DND-41 (cell line): ENCODE data around the gene RNF130.

Experiments
- ATAC-seq: fragments of 200-7000 bp; cut with Tn5 transposase; 3 replicates; pipeline ENCODE4 v1.9.1; 2021; ENCODE audit warnings: low read depth; ENCODE audit not compliant: insufficient read depth
- DNase-seq: peaks from one replicate; pipeline ENCODE4 v3.0.0-alpha.2; 2020
- H2AFZ ChIP-seq: 2 replicates; pipeline ENCODE4 v1.6.0; 2012; ENCODE audit warnings: low read depth, low read length
- H3K27ac ChIP-seq: 2 replicates; pipeline ENCODE4 v1.5.1; 2012; ENCODE audit warnings: low read length, inconsistent platforms
- H3K27me3 ChIP-seq: fragments of 200-600 bp; sonication (generic); 2 replicates; pipeline ENCODE4 v1.6.0; 2012; ENCODE audit warnings: low read length, mild to moderate bottlenecking, inconsistent platforms; ENCODE audit not compliant: insufficient read depth, poor library complexity
- H3K36me3 ChIP-seq: 2 replicates; pipeline ENCODE4 v1.5.1; 2012; ENCODE audit warnings: low read length, inconsistent platforms; ENCODE audit not compliant: insufficient read depth
- H3K4me1 ChIP-seq: 2 replicates; pipeline ENCODE4 v1.5.1; 2012; ENCODE audit warnings: mild to moderate bottlenecking, low read length; ENCODE audit not compliant: insufficient read depth
- H3K4me2 ChIP-seq: 2 replicates; pipeline ENCODE4 v1.6.0; 2012; ENCODE audit warnings: mild to moderate bottlenecking, moderate library complexity, low read length, inconsistent platforms; ENCODE audit not compliant: insufficient read depth
- H3K4me3 ChIP-seq, 2 experiments: fragments of 200-600 bp in 1 of 2; shearing (Covaris generic) in 1 of 2; 2 replicates each; pipeline ENCODE4 v1.5.1; 2012 to 2016; ENCODE audit warnings: inconsistent platforms in 2 of 2, low read length in 2 of 2, mild to moderate bottlenecking in 2 of 2, low read depth in 1 of 2, moderate library complexity in 1 of 2
- H3K79me2 ChIP-seq: 2 replicates; pipeline ENCODE4 v1.6.0; 2012; ENCODE audit warnings: low read length, inconsistent platforms; ENCODE audit not compliant: insufficient read depth
- H3K9ac ChIP-seq: 2 replicates; pipeline ENCODE4 v1.6.0; 2012; ENCODE audit warnings: low read depth, mild to moderate bottlenecking, inconsistent platforms, low read length, moderate library complexity
- H3K9me3 ChIP-seq: 2 replicates; pipeline ENCODE4 v1.5.1; 2012; ENCODE audit warnings: low read length, moderate library complexity, mild to moderate bottlenecking, inconsistent platforms; ENCODE audit not compliant: insufficient read depth, severe bottlenecking
- H4K20me1 ChIP-seq: 2 replicates; pipeline ENCODE4 v1.6.0; 2012; ENCODE audit warnings: low read length; ENCODE audit not compliant: insufficient read depth
- CTCF ChIP-seq: IDR thresholded peaks from 2 replicates; pipeline ENCODE4 v1.5.1; 2012; ENCODE audit warnings: borderline replicate concordance, low read length, moderate library complexity, mild to moderate bottlenecking; ENCODE audit not compliant: poor library complexity, severe bottlenecking; ENCODE audit errors: extremely low read depth
- EZH2 ChIP-seq: IDR thresholded peaks from 3 replicates; pipeline ENCODE4 v1.6.1; 2012; ENCODE audit warnings: borderline replicate concordance, low read depth, mild to moderate bottlenecking, moderate library complexity, low read length, inconsistent platforms; ENCODE audit not compliant: severe bottlenecking

The RNF130 gene

GRCh38 chr5:180109920-180110319, 38.4 kb upstream of the RNF130 start:
- no peak overlapping the region for H3K27ac ChIP-seq
- no peak overlapping the region for H2AFZ ChIP-seq
- H3K27me3 ChIP-seq, result no peaks in the 10 kb centered on the region
- H4K20me1 ChIP-seq, result no peaks in the 10 kb centered on the region
- no peak for TF ChIP-seq CTCF
- TF ChIP-seq EZH2, result no peak
- peaks cover 7% of the 10 kb centered on the region for H3K9me3 ChIP-seq
- no peak overlapping the region for H3K4me2 ChIP-seq
- H3K79me2 ChIP-seq, result no peaks in the 10 kb centered on the region
- DNase-seq (no peak), ATAC-seq (no peak)
- no peaks in the 10 kb centered on the region for H3K4me1 ChIP-seq
- H3K4me3 ChIP-seq, result no peak overlapping the region
- no peak overlapping the region for H3K9ac ChIP-seq
- H3K36me3 ChIP-seq, result no peaks in the 10 kb centered on the region

GRCh38 chr5:180107005-180107404, 35.4 kb upstream of the RNF130 start:
- H3K9me3 ChIP-seq, result peaks cover 7% of the 10 kb centered on the region
- H3K27ac ChIP-seq, result no peak overlapping the region
- H3K4me3 ChIP-seq, result no peak overlapping the region
- H3K4me2 ChIP-seq, result no peak overlapping the region
- H4K20me1 ChIP-seq, result no peaks in the 10 kb centered on the region
- no peaks in the 10 kb centered on the region for H3K79me2 ChIP-seq
- no peaks in the 10 kb centered on the region for H3K4me1 ChIP-seq
- DNase-seq, result no peak
- TF ChIP-seq CTCF, result no peak
- no peak for TF ChIP-seq EZH2
- H3K9ac ChIP-seq, result no peak overlapping the region
- H2AFZ ChIP-seq, result no peak overlapping the region
- no peaks in the 10 kb centered on the region for H3K36me3 ChIP-seq
- H3K27me3 ChIP-seq, result no peaks in the 10 kb centered on the region
- ATAC-seq, result no peak

- Histone ChIP-seq H3K27me3 (no peaks in the 10 kb centered on the region), H2AFZ (no peak overlapping the region), H3K9me3 (peaks cover 7% of the 10 kb centered on the region), H3K27ac (no peak overlapping the region), H3K4me3 (no peak overlapping the region), H3K4me2 (no peak overlapping the region), H3K36me3 (no peaks in the 10 kb centered on the region), H3K9ac (no peak overlapping the region), H3K4me1 (no peaks in the 10 kb centered on the region), H4K20me1 (no peaks in the 10 kb centered on the region), H3K79me2 (no peaks in the 10 kb centered on the region)
- no peak for ATAC-seq
- TF ChIP-seq EZH2 (no peak), CTCF (no peak)
- no peak for DNase-seq
These were observed 34.3 kb upstream of the RNF130 start for GRCh38 chr5:180105827-180106312.

GRCh38 chr5:180104168-180104530, 32.6 kb upstream of the RNF130 start:
- Histone ChIP-seq H3K79me2 (no peaks in the 10 kb centered on the region), H3K9me3 (peaks cover 7% of the 10 kb centered on the region), H3K4me2 (no peak overlapping the region), H3K9ac (no peak overlapping the region), H3K36me3 (no peaks in the 10 kb centered on the region), H2AFZ (no peak overlapping the region), H4K20me1 (no peaks in the 10 kb centered on the region), H3K27ac (no peak overlapping the region), H3K4me1 (no peaks in the 10 kb centered on the region), H3K4me3 (no peak overlapping the region), H3K27me3 (no peaks in the 10 kb centered on the region)
- no peak for ATAC-seq
- no peak for TF ChIP-seq CTCF
- TF ChIP-seq EZH2, result no peak
- DNase-seq, result no peak
